BLaER1 (cell line): Measurements from ENCODE around the gene PRLR.

Experiments
- H3K27ac ChIP-seq: shearing (Covaris generic); formaldehyde crosslinking; 2 replicates; pipeline ENCODE4 v1.8.1; 2022
- H3K27me3 ChIP-seq: shearing (Covaris generic); formaldehyde crosslinking; 2 replicates; pipeline ENCODE4 v1.8.1; 2022
- H3K36me3 ChIP-seq: shearing (Covaris generic); formaldehyde crosslinking; 2 replicates; pipeline ENCODE4 v1.8.1; 2022
- H3K4me1 ChIP-seq: shearing (Covaris generic); formaldehyde crosslinking; 2 replicates; pipeline ENCODE4 v1.8.1; 2022
- H3K4me2 ChIP-seq: shearing (Covaris generic); formaldehyde crosslinking; 2 replicates; pipeline ENCODE4 v1.8.1; 2022
- H3K4me3 ChIP-seq: shearing (Covaris generic); formaldehyde crosslinking; 2 replicates; pipeline ENCODE4 v1.8.1; 2022
- H3K9ac ChIP-seq: shearing (Covaris generic); formaldehyde crosslinking; 2 replicates; pipeline ENCODE4 v1.8.1; 2022
- H3K9me3 ChIP-seq: shearing (Covaris generic); formaldehyde crosslinking; 2 replicates; pipeline ENCODE4 v1.8.1; 2022
- H4K20me1 ChIP-seq: shearing (Covaris generic); formaldehyde crosslinking; 2 replicates; pipeline ENCODE4 v1.8.1; 2022
- Cebpa-rat ChIP-seq: shearing (Covaris generic); IDR thresholded peaks from 2 replicates; pipeline ENCODE4 v1.8.1; 2022

Gene PRLR

DNA sequence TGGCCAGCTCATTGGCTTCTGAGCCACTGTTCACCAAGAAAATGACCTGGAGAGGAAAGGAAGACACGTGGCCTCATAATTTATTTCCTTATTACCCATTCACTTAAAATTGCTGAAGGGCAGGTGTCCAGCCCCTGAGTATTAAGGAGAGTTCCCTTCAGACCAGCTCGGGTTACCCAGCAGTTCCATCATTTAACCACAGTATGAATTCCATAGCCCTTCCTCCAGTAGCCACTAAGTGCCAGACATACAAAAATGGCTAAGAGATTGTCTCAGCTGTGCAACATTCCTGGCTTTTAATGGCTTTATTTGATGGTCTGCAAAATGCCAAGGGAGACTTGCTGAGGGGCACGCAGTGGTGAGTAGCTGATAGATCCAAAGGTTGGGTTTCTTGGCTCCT is 195.0 kb downstream of the PRLR start:
- TF ChIP-seq Cebpa-rat, result no peak
- Histone ChIP-seq H3K4me1 (peaks cover 13% of the 10 kb centered on the region; the same call in 1 of the 2 replicates), H3K36me3 (no peaks in the 10 kb centered on the region), H3K27ac (no peak overlapping the region), H3K9ac (no peak overlapping the region), H3K9me3 (no peaks in the 10 kb centered on the region), H4K20me1 (no peaks in the 10 kb centered on the region), H3K27me3 (no peaks in the 10 kb centered on the region), H3K4me2 (no peak overlapping the region), H3K4me3 (no peak overlapping the region)

DNA sequence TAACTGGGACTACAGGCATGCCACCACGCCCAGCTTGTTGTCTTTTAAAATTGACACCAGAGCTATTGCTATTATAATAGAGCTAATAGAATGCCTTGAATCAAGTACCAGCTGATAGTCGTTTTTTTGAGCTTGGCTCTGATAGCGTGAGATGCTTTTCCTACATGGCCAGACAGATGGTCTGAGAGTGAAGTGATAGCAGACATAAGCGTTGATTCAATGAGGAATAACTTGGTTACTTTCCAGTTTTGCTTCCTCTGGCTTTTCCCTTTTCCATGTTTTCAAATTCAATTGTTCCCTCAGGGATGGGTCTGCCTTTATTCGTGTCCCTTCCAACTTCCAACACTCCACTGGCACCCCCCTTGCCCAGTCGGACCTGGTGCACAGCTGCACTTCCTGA is 197.9 kb downstream of the PRLR start:
- peaks cover 9% of the 10 kb centered on the region; the same call in 1 of the 2 replicates for H3K4me1 ChIP-seq
- no peak for TF ChIP-seq Cebpa-rat
- H3K36me3 ChIP-seq, result no peaks in the 10 kb centered on the region
- H3K4me2 ChIP-seq, result peak overlapping the region; percentile 8
- H4K20me1 ChIP-seq, result no peaks in the 10 kb centered on the region
- no peak overlapping the region for H3K9ac ChIP-seq
- no peaks in the 10 kb centered on the region for H3K9me3 ChIP-seq
- H3K4me3 ChIP-seq, result no peak overlapping the region
- H3K27ac ChIP-seq, result no peak overlapping the region
- H3K27me3 ChIP-seq, result no peaks in the 10 kb centered on the region

DNA sequence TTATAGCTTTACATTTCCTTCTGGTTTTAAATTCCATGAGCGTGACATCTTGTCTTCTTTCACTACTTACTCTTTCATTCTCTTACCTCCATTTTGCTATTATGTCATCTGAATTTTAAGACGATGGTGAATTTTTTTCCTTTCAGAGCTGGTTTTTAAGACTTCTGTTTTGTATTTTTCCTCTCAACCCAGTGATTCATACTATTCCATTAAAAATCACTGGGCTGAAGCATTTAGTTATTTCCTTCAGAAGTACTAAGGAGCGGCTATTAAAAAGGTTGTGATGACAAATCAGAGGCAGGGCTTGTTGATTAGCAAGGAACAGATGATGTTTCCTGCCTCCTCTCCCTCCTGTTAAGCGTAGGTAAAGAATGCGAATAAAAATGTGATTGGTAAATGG is 199.0 kb downstream of the PRLR start:
- Histone ChIP-seq H3K4me3 (no peak overlapping the region), H4K20me1 (no peaks in the 10 kb centered on the region), H3K4me1 (peaks cover 9% of the 10 kb centered on the region; the same call in 1 of the 2 replicates), H3K4me2 (no peak overlapping the region), H3K36me3 (no peaks in the 10 kb centered on the region), H3K9me3 (no peaks in the 10 kb centered on the region), H3K9ac (no peak overlapping the region), H3K27me3 (no peaks in the 10 kb centered on the region), H3K27ac (no peak overlapping the region)
- no peak for TF ChIP-seq Cebpa-rat

DNA sequence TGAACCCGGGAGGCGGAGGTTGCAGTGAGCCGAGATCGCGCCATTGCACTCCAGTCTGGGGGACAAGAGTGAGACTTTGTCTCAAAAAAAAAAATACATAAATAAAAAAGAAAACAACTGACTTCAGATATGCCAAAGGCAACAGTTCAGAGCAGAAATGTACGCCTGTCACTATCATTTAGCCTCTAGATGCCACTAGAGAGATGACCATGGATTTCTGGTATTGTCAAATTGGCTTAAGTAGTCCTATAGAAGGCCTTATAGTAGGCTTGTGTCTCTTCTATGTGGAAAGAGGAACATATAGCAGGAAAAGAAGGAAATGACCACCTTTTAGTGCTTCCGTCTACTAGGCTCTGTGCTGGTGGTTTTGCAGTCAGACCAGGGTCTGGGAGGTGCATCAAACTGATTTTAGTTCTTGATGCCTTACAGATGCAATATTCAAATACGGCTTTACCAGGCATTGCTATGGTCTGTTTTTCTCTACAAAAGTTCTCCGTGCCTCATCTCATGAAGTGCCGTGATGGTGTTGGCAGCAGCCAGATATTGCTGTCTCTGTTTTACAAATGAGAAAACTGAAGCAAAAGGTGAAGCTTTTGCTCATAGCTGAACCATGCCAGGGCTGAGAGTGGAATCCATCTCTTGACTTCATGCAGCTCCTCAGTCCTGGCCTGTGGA is 199.7 kb downstream of the PRLR start:
- Histone ChIP-seq H3K4me1 (peaks cover 9% of the 10 kb centered on the region; the same call in 1 of the 2 replicates), H3K27ac (no peak overlapping the region), H4K20me1 (no peaks in the 10 kb centered on the region), H3K9me3 (no peaks in the 10 kb centered on the region), H3K4me2 (no peak overlapping the region), H3K9ac (no peak overlapping the region), H3K36me3 (no peaks in the 10 kb centered on the region), H3K27me3 (no peaks in the 10 kb centered on the region), H3K4me3 (no peak overlapping the region)
- TF ChIP-seq Cebpa-rat, result no peak

DNA sequence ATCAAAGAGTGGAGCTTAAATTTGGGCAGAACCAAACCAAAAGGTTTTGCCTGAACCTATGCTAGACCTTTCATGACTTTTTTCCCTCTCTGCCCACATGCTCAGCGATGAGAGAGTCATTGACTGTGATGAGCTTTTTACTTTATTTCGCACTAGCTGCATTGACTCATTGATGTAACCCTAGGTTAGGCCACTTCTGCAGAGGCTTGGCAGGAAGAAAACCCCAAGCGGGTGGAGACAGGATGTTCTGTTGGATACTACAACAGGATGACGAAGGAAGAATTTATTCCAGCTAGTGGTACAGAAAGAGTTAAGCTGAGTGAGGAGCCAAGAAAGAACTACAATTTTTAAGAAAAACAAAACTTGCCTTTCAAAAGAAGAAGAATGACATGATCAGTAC is 201.0 kb downstream of the PRLR start:
- H3K27ac ChIP-seq, result no peak overlapping the region
- H4K20me1 ChIP-seq, result no peaks in the 10 kb centered on the region
- no peaks in the 10 kb centered on the region for H3K9me3 ChIP-seq
- no peaks in the 10 kb centered on the region for H3K36me3 ChIP-seq
- peaks cover 9% of the 10 kb centered on the region; the same call in 1 of the 2 replicates for H3K4me1 ChIP-seq
- H3K4me2 ChIP-seq, result no peak overlapping the region
- H3K4me3 ChIP-seq, result no peak overlapping the region
- no peak overlapping the region for H3K9ac ChIP-seq
- H3K27me3 ChIP-seq, result no peaks in the 10 kb centered on the region
- TF ChIP-seq Cebpa-rat, result no peak

DNA sequence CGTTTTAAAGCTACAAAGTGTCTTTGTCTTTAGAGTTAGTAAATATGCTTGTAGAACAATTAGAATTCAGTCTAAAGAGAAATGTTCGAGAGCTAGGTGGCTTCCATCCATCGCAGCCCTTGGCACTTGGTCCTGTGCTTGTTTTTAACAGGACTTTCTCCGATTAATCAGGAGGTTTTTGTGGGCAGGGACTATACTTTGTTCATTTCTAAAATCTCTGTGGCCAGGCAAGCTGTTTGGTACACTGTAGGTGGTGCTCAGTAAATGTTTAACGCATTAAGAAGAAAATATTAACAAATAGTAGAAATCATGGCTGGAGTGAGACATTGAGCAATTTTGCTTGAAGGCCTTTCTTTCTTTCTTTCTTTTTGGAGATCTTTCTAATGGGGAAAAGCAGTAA is 203.3 kb downstream of the PRLR start:
- H4K20me1 ChIP-seq, result no peaks in the 10 kb centered on the region
- H3K27me3 ChIP-seq, result no peaks in the 10 kb centered on the region
- H3K9ac ChIP-seq, result no peak overlapping the region
- H3K27ac ChIP-seq, result no peak overlapping the region
- no peaks in the 10 kb centered on the region for H3K4me1 ChIP-seq
- TF ChIP-seq Cebpa-rat, result no peak
- H3K4me3 ChIP-seq, result no peak overlapping the region
- no peak overlapping the region for H3K4me2 ChIP-seq
- no peaks in the 10 kb centered on the region for H3K36me3 ChIP-seq
- H3K9me3 ChIP-seq, result no peaks in the 10 kb centered on the region

DNA sequence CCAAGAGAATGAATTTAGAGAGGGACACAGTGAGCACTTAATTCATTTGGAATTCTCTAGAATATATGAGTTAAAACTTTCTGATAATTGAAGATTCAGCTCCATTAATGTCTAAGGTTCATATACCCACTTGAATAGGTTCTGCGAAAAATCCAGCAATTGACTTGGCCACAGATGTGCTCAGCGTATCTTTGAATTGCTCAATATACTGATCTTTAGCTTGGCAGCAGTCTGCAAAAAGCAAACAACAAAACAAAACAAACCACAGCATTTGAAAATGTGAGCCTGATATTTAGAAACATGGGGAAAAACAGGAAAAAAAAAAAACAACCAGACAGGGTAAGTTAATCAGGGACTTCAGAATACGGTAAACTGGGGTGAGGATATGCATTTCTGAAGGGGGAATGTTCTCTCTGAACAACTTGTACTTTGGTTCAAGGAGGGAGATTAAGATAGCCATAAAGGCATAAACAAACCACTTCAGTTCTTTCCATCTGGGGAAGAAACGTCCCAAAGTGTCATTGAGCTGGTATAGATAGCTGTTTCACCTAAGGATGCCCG is 203.9 kb downstream of the PRLR start:
- Histone ChIP-seq H3K9me3 (no peaks in the 10 kb centered on the region), H3K36me3 (no peaks in the 10 kb centered on the region), H4K20me1 (no peaks in the 10 kb centered on the region), H3K4me2 (no peak overlapping the region), H3K9ac (no peak overlapping the region), H3K27me3 (no peaks in the 10 kb centered on the region), H3K27ac (no peak overlapping the region), H3K4me3 (no peak overlapping the region), H3K4me1 (no peaks in the 10 kb centered on the region)
- no peak for TF ChIP-seq Cebpa-rat

DNA sequence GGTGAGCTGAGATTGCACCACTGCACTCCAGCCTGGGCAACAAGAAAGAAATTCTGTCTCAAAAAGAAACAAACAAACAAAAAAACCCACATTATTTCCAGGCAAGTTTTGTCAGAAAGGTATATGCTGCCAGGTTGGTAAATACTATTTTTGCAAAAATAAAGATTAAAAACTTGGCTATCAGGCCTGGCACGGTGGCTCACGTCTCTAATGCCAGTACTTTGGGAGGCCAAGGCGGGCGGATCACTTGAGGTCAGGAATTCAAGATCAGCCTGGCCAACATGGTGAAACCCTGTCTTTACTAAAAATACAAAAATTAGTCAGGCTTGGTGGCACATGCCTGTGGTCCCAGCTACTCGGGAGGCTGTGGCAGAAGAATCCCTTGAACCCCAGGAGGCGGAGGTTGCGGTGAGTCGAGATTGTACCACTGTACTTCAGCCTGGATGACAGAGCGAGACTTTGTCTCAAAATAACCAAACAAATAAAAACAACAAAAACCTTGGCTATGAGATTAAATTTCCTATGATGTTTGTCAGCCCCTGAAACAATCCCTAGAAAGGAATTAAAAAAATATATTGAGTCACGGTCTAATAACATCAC is 205.3 kb downstream of the PRLR start:
- Histone ChIP-seq H3K9me3 (no peaks in the 10 kb centered on the region), H4K20me1 (no peaks in the 10 kb centered on the region), H3K4me2 (no peak overlapping the region), H3K36me3 (no peaks in the 10 kb centered on the region), H3K4me1 (no peaks in the 10 kb centered on the region), H3K9ac (no peak overlapping the region), H3K4me3 (no peak overlapping the region), H3K27ac (no peak overlapping the region), H3K27me3 (no peaks in the 10 kb centered on the region)
- no peak for TF ChIP-seq Cebpa-rat

DNA sequence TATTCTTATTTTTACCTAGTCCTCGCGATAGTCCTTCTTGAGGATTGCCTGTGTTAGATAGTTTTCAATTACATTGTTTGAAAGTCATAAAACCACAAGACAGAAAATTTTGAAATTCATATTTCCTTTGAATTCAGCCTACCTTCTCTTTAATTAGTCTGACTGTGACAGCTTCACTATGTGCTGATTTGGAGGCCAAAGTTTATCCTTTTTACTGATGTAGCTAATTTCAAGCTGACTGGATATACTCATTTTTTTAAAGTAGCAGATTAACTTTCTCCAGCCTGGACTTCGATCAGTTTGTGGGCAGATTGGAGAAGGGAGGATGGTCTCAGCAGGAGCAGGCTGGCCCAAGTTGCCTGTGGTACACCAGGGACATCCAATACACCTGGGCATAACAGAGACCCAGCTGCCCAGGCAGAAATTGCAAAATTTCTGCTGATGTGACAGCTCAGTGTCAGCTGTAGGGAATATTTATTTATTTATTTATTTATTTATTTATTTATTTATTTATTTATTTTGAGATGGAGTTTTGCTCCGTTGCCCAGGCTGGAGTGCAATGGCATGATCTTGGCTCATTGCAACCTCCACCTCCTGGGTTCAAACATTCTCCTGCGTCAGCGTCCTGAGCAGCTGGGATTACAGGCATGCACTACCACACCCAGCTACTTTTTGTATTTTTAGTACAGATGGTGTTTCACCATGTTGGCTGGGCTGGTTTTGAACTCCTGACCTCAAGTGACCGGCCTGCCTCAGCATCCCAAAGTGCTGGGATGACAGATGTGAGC is 206.7 kb downstream of the PRLR start:
- no peak for TF ChIP-seq Cebpa-rat
- H3K36me3 ChIP-seq, result no peaks in the 10 kb centered on the region
- H3K4me2 ChIP-seq, result no peak overlapping the region
- no peak overlapping the region for H3K9ac ChIP-seq
- no peaks in the 10 kb centered on the region for H3K9me3 ChIP-seq
- H3K27me3 ChIP-seq, result no peaks in the 10 kb centered on the region
- H3K4me3 ChIP-seq, result no peak overlapping the region
- H3K4me1 ChIP-seq, result no peaks in the 10 kb centered on the region
- H3K27ac ChIP-seq, result no peak overlapping the region
- no peaks in the 10 kb centered on the region for H4K20me1 ChIP-seq
